ENCODE data around the gene PDHX. TPM values are rescaled to one million over a fixed set of nuclear protein-coding genes. Genes with fewer than 3 reads are reported as not detected.
"Not testable (repeated sequence)": the region's sequence is repeated elsewhere in the genome, so short reads cannot be mapped to it uniquely, and the experiment has no call there.

PDHX gene
- total and polyA plus RNA-seq, 10 of the 15 experiments (the other 5 are each of a cell fraction or from before 2014, with no cell fraction given) = 14.5 to 41.9 (median 28.0) TPM

DNA sequence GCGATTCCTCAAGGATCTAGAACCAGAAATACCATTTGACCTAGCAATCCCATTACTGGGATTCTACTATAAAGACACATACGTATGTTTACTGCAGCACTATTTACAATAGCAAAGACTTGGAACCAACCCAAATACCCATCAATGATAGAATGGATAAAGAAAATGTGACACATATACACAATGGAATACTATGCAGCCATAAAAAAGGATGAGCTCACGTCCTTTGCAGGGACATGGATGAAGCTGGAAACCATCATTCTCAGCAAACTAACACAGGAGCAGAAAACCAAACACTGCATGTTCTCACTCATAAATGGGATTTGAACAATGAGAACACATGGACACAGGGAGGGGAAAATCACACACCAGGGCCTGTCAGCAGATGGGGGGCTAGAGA lies 20.2 kb upstream of the PDHX start:
- ATAC-seq; RAD21 ChIA-PET (ENCODE audit: unreplicated experiment); H3K9ac ChIP-seq (ENCODE audit: control insufficient read depth, insufficient read depth, low read length); H3K27ac ChIP-seq (ENCODE audit: control insufficient read depth, insufficient read depth); BruUV-seq (replicated peaks); H3K4me3 ChIP-seq; H3K79me2 ChIP-seq (ENCODE audit: control insufficient read depth, insufficient read depth, low read length); H3K27me3 ChIP-seq (replicated peaks in 1 of 2; ENCODE audit: control insufficient read depth in 2 of 2, insufficient read depth in 2 of 2, low read length in 1 of 2); SMC1A ChIA-PET (ENCODE audit: uncharacterized antibody, unreplicated experiment); H3K4me1 ChIP-seq (ENCODE audit: control insufficient read depth, insufficient read depth, low read length); DNase-seq (ENCODE audit: low read depth, low spot score); FAIRE-seq; H3K36me3 ChIP-seq (ENCODE audit: control insufficient read depth in 2 of 2, insufficient read depth in 2 of 2, low read length in 1 of 2); POLR2A ChIA-PET; H4K20me1 ChIP-seq (ENCODE audit: control insufficient read depth, insufficient read depth); in situ Hi-C loops (cut with MboI); H3K4me2 ChIP-seq (ENCODE audit: control insufficient read depth, insufficient read depth); intact Hi-C loops (cut with micrococcal nuclease; ENCODE audit: unreplicated experiment); H2AFZ ChIP-seq (ENCODE audit: control insufficient read depth, low read depth, low read length): not testable (repeated sequence)
- CTCF ChIA-PET = interaction anchor here (0.7 to 2.3 kb wide), 2 partner anchors 309 to 589 kb away, joined by 3 to 8 read pairs; no protein-coding TSS in a partner anchor
- H3K9me3 ChIP-seq (replicated peaks; ENCODE audit: control insufficient read depth, insufficient read depth, low read length) = peaks cover 25% of the 10 kb centered on the region
- 92% methylated on average over 3 of the region's 3 CpGs for WGBS (ENCODE audit: insufficient coverage, insufficient replicate concordance, low lambda C conversion rate, missing lambda C conversion rate)

DNA sequence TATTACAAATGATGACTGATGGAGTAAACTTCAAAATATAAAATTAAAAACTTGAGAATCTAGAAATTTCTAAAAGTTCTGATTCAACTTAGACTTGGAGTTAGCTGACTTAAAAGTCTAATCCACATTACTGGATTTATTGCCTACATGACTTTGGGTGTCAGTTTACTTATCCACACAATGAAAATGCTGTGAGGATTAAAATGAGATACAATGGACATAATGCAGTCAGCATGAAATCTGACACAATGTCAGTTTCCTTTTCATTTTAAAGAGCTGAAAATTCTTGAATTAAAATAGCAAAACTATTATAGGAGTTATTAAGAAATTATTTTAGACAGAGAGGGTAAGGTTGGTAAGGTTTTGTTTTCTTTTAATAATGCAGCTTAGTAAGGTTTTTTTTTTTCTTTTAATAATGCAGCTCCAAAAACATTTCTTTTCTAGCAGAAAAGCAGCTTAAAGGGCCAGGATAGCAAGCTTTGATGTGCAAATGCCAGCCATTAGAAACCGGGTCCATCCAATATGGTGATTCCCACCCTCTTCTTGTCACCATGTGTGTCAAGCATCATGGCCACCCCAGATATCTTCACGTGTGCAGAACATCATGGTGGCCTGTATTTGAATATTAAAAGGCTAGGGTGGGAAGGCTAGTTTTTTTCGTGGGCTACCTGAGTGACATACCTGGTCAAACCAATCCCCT lies 19.1 kb upstream of the PDHX start:
- Histone ChIP-seq H3K79me2 (ENCODE audit: control insufficient read depth, insufficient read depth, low read length) (no peaks in the 10 kb centered on the region), H3K27me3 (replicated peaks in 1 of 2; ENCODE audit: control insufficient read depth in 2 of 2, insufficient read depth in 2 of 2, low read length in 1 of 2) (no peaks in the 10 kb centered on the region), H4K20me1 (ENCODE audit: control insufficient read depth, insufficient read depth) (no peaks in the 10 kb centered on the region), H3K27ac (ENCODE audit: control insufficient read depth, insufficient read depth) (no peak overlapping the region), H3K9ac (ENCODE audit: control insufficient read depth, insufficient read depth, low read length) (no peak overlapping the region), H3K4me2 (ENCODE audit: control insufficient read depth, insufficient read depth) (no peak overlapping the region), H2AFZ (ENCODE audit: control insufficient read depth, low read depth, low read length) (no peak overlapping the region), H3K9me3 (replicated peaks; ENCODE audit: control insufficient read depth, insufficient read depth, low read length) (peaks cover 27% of the 10 kb centered on the region), H3K36me3 (ENCODE audit: control insufficient read depth in 2 of 2, insufficient read depth in 2 of 2, low read length in 1 of 2) (no peaks in the 10 kb centered on the region), H3K4me1 (ENCODE audit: control insufficient read depth, insufficient read depth, low read length) (no peaks in the 10 kb centered on the region), H3K4me3 (no peak overlapping the region)
- ATAC-seq = no peak
- RAD21 ChIA-PET (ENCODE audit: unreplicated experiment) = no interaction called here
- in situ Hi-C loops (cut with MboI) (no loop called here), intact Hi-C loops (cut with micrococcal nuclease; ENCODE audit: unreplicated experiment) (no loop called here)
- no peak for TF ChIP-seq ZBTB33 (IDR thresholded peaks at IDR 0.05)
- POLR2A ChIA-PET = no interaction called here
- DNase-seq (ENCODE audit: low read depth, low spot score) = no peak
- 98% methylated on average over 3 of the region's 3 CpGs for WGBS (ENCODE audit: insufficient coverage, insufficient replicate concordance, low lambda C conversion rate, missing lambda C conversion rate)
- no peak for FAIRE-seq
- CTCF ChIA-PET = interaction anchor here (0.9 to 2.3 kb wide), 3 partner anchors 11 to 310 kb away, joined by 4 to 8 read pairs (median 4); no protein-coding TSS in a partner anchor
- BruUV-seq (replicated peaks) = no TSS peak
- SMC1A ChIA-PET (ENCODE audit: uncharacterized antibody, unreplicated experiment) = interaction anchor here (1.1 to 1.3 kb wide), 3 partner anchors 12 to 334 kb away, joined by 3 to 5 read pairs (median 3); no protein-coding TSS in a partner anchor

Data from GM12878 (cell line).